Activated T-cell treated with anti-CD3 and anti-CD28 coated beads, Interleukin-2, amount 50 U/mL, for 72 hours (primary cell): ENCODE data around the gene AKT1S1. TPM values are rescaled to one million over a fixed set of nuclear protein-coding genes. Genes with fewer than 3 reads are reported as not detected.

ENCODE experiments used
- ATAC-seq, 2 donors: fragments of 150-1000 bp; cut with Tn5 transposase; replicated peaks in 1 of 2; 2 replicates each; pipeline ENCODE4 v1.10.0; 2021; ENCODE audit warnings: moderate library complexity in 2 of 2, mild to moderate bottlenecking in 1 of 2
- DNase-seq, 2 donors: peaks; one replicate each; pipeline ENCODE4 v3.0.0; 2021 to 2022; ENCODE audit warnings: mixed read lengths in 1 of 2
- H3K27ac Mint-ChIP-seq: one replicate; pipeline ENCODE4 v1.8.0; 2022; ENCODE audit warnings: mild to moderate bottlenecking, moderate library complexity, mixed read lengths
- H3K27me3 Mint-ChIP-seq: one replicate; pipeline ENCODE4 v1.8.0; 2022; ENCODE audit warnings: low read depth, mixed read lengths
- H3K36me3 Mint-ChIP-seq, 2 donors: one replicate each; pipeline ENCODE4 v1.8.0; 2022; ENCODE audit warnings: mixed read lengths in 2 of 2, mild to moderate bottlenecking in 1 of 2; ENCODE audit not compliant: insufficient read depth in 2 of 2
- H3K4me1 Mint-ChIP-seq: one replicate; pipeline ENCODE4 v1.8.0; 2022; ENCODE audit warnings: low read depth, mixed read lengths
- H3K4me3 Mint-ChIP-seq, 2 donors: one replicate each; pipeline ENCODE4 v1.8.0; 2022; ENCODE audit warnings: mild to moderate bottlenecking in 2 of 2, mixed read lengths in 2 of 2, moderate library complexity in 2 of 2
- H3K9me3 Mint-ChIP-seq, 2 donors: one replicate each; pipeline ENCODE4 v1.8.0; 2022; ENCODE audit warnings: mixed read lengths in 2 of 2
- total RNA-seq, 2 donors: library from RNA; stranded (reverse); gene quantifications; one replicate each; pipeline ENCODE4 v1.2.3, GENCODE V29; 2022

Gene AKT1S1
- total RNA-seq, 2 donors from 2014 or later: 30.5 to 36.6 TPM

GRCh38 chr19:49895566-49896297 is 18.6 kb upstream of the AKT1S1 start:
- peaks cover 81% of the 10 kb centered on the region for H3K4me1 Mint-ChIP-seq
- H3K36me3 Mint-ChIP-seq: peaks cover 5 to 9% of the 10 kb centered on the region in 2 donors
- H3K4me3 Mint-ChIP-seq: peak overlapping the region; percentile 81 to 87
- DNase-seq (peak; percentile 50 to 57), ATAC-seq (peak; percentile 12 to 24)
- no peaks in the 10 kb centered on the region for H3K9me3 Mint-ChIP-seq
- H3K27ac Mint-ChIP-seq: peak overlapping the region; percentile 80
- H3K27me3 Mint-ChIP-seq: no peaks in the 10 kb centered on the region

GRCh38 chr19:49894879-49895565 is 17.9 kb upstream of the AKT1S1 start:
- DNase-seq (peak; percentile 76), ATAC-seq (peak; percentile 38 to 57)
- Mint-ChIP-seq H3K4me1 (peaks cover 76% of the 10 kb centered on the region), H3K27ac (peak overlapping the region; percentile 90), H3K27me3 (no peaks in the 10 kb centered on the region), H3K9me3 (no peaks in the 10 kb centered on the region), H3K36me3 (peaks cover 5 to 9% of the 10 kb centered on the region in 2 donors), H3K4me3 (peak overlapping the region; percentile 81 to 87)

- peak overlapping the region; percentile 90 for H3K27ac Mint-ChIP-seq
- peaks cover 77% of the 10 kb centered on the region for H3K4me1 Mint-ChIP-seq
- ATAC-seq (no peak), DNase-seq (peak in 1 of 2 donors; percentile 49)
- no peaks in the 10 kb centered on the region for H3K27me3 Mint-ChIP-seq
- peaks cover 8 to 11% of the 10 kb centered on the region in 2 donors for H3K36me3 Mint-ChIP-seq
- H3K9me3 Mint-ChIP-seq: no peaks in the 10 kb centered on the region
- peak overlapping the region; percentile 81 to 87 for H3K4me3 Mint-ChIP-seq
These were observed 17.0 kb upstream of the AKT1S1 start for GRCh38 chr19:49894011-49894664.

GRCh38 chr19:49892716-49893115 is 15.6 kb upstream of the AKT1S1 start:
- H3K4me3 Mint-ChIP-seq: peak overlapping the region; percentile 59 to 61
- no peaks in the 10 kb centered on the region for H3K9me3 Mint-ChIP-seq
- H3K36me3 Mint-ChIP-seq: peaks cover 13% of the 10 kb centered on the region in 2 donors
- DNase-seq (no peak), ATAC-seq (no peak)
- no peaks in the 10 kb centered on the region for H3K27me3 Mint-ChIP-seq
- H3K27ac Mint-ChIP-seq: peak overlapping the region; percentile 41
- peaks cover 67% of the 10 kb centered on the region for H3K4me1 Mint-ChIP-seq

GRCh38 chr19:49891393-49891792 is 14.2 kb upstream of the AKT1S1 start:
- H3K4me3 Mint-ChIP-seq: peak overlapping the region; percentile 33 to 40
- H3K4me1 Mint-ChIP-seq: peaks cover 53% of the 10 kb centered on the region
- no peaks in the 10 kb centered on the region for H3K27me3 Mint-ChIP-seq
- peaks cover 13% of the 10 kb centered on the region in 2 donors for H3K36me3 Mint-ChIP-seq
- no peak overlapping the region for H3K27ac Mint-ChIP-seq
- H3K9me3 Mint-ChIP-seq: no peaks in the 10 kb centered on the region
- DNase-seq (no peak), ATAC-seq (no peak)

- Mint-ChIP-seq H3K4me3 (peak overlapping the region; percentile 80 to 87), H3K27me3 (no peaks in the 10 kb centered on the region), H3K9me3 (no peaks in the 10 kb centered on the region), H3K36me3 (peaks cover 13% of the 10 kb centered on the region in 2 donors), H3K27ac (no peak overlapping the region), H3K4me1 (peaks cover 46% of the 10 kb centered on the region)
- ATAC-seq (peak; percentile 73 to 76), DNase-seq (peak; percentile 63 to 64)
These were observed 13.5 kb upstream of the AKT1S1 start for GRCh38 chr19:49890349-49891311.

- Mint-ChIP-seq H3K9me3 (no peaks in the 10 kb centered on the region), H3K4me3 (peak overlapping the region; percentile 80 to 87), H3K27me3 (no peaks in the 10 kb centered on the region), H3K36me3 (peaks cover 11 to 15% of the 10 kb centered on the region in 2 donors), H3K4me1 (peaks cover 38% of the 10 kb centered on the region), H3K27ac (no peak overlapping the region)
- ATAC-seq (peak; percentile 68 to 70), DNase-seq (peak; percentile 84 to 86)
These were observed 12.7 kb upstream of the AKT1S1 start for GRCh38 chr19:49889687-49890348.

GRCh38 chr19:49889038-49889686 is 12.0 kb upstream of the AKT1S1 start:
- ATAC-seq (no peak), DNase-seq (no peak)
- no peak overlapping the region for H3K27ac Mint-ChIP-seq
- no peaks in the 10 kb centered on the region for H3K9me3 Mint-ChIP-seq
- H3K4me1 Mint-ChIP-seq: peaks cover 34% of the 10 kb centered on the region
- H3K27me3 Mint-ChIP-seq: no peaks in the 10 kb centered on the region
- H3K36me3 Mint-ChIP-seq: peaks cover 11 to 15% of the 10 kb centered on the region in 2 donors
- peak overlapping the region; percentile 27 to 49 for H3K4me3 Mint-ChIP-seq

GRCh38 chr19:49888510-49888824 is 11.3 kb upstream of the AKT1S1 start:
- H3K4me1 Mint-ChIP-seq: peaks cover 32% of the 10 kb centered on the region
- peak overlapping the region; percentile 22 to 49 for H3K4me3 Mint-ChIP-seq

GRCh38 chr19:49887665-49888509 is 10.7 kb upstream of the AKT1S1 start:
- no peaks in the 10 kb centered on the region for H3K9me3 Mint-ChIP-seq
- DNase-seq (no peak), ATAC-seq (no peak)
- H3K4me3 Mint-ChIP-seq: peak overlapping the region in 1 of 2 donors; percentile 29
- no peaks in the 10 kb centered on the region for H3K27me3 Mint-ChIP-seq
- no peak overlapping the region for H3K27ac Mint-ChIP-seq
- peaks cover 26% of the 10 kb centered on the region for H3K4me1 Mint-ChIP-seq
- H3K36me3 Mint-ChIP-seq: peaks cover 15 to 21% of the 10 kb centered on the region in 2 donors

More at GRCh38 chr19:49888510-49888824, 11.3 kb upstream of the AKT1S1 start:
- ATAC-seq: no peak
- no peak for DNase-seq
- no peaks in the 10 kb centered on the region for H3K27me3 Mint-ChIP-seq
- no peaks in the 10 kb centered on the region for H3K9me3 Mint-ChIP-seq
- peaks cover 11 to 17% of the 10 kb centered on the region in 2 donors for H3K36me3 Mint-ChIP-seq
- H3K27ac Mint-ChIP-seq: no peak overlapping the region

GRCh38 chr19:49887037-49887664 is 10.0 kb upstream of the AKT1S1 start:
- H3K9me3 Mint-ChIP-seq: no peaks in the 10 kb centered on the region
- DNase-seq (no peak), ATAC-seq (no peak)
- H3K27ac Mint-ChIP-seq: no peak overlapping the region
- no peaks in the 10 kb centered on the region for H3K27me3 Mint-ChIP-seq
- no peak overlapping the region for H3K4me3 Mint-ChIP-seq
- H3K4me1 Mint-ChIP-seq: peaks cover 18% of the 10 kb centered on the region
- H3K36me3 Mint-ChIP-seq: peaks cover 12 to 23% of the 10 kb centered on the region in 2 donors
